HEK293 (cell line): Measurements from ENCODE around the gene RSRC1.

ENCODE experiments used
- CTCF ChIA-PET: fragments of 350-600 bp; formaldehyde crosslinking; extraction: SDS; loops from one replicate; lab custom pipeline; 2021; ENCODE audit warnings: antibody characterized with exemption; lab: Yijun Ruan, JAX
- POLR2A ChIA-PET: fragments of 300-600 bp; formaldehyde crosslinking; extraction: SDS; loops from one replicate; lab custom pipeline; 2020; ENCODE audit warnings: antibody characterized with exemption, inconsistent platforms; lab: Yijun Ruan, JAX
- H3K27ac ChIP-seq: fragments of 200-500 bp; sonication (Bioruptor generic); 2 replicates; pipeline ENCODE4 v1.5.1; 2014; ENCODE audit warnings: low read depth, low read length, control low read depth, inconsistent platforms; ENCODE audit errors: extremely low read depth
- H3K36me3 ChIP-seq, 2 experiments: fragments of 200-500 bp in 1 of 2; sonication (Bioruptor generic) in 1 of 2; 1 replicate in 1 of 2; 2 replicates in 1 of 2; pipeline ENCODE4 v1.5.1; 2014 to 2017; ENCODE audit warnings: inconsistent platforms in 2 of 2, low read length in 2 of 2; ENCODE audit not compliant: control insufficient read depth in 2 of 2, insufficient read depth in 1 of 2
- H3K4me1 ChIP-seq: fragments of 200-500 bp; sonication (Bioruptor generic); 2 replicates; pipeline ENCODE4 v1.5.1; 2014; ENCODE audit warnings: mild to moderate bottlenecking, low read length, inconsistent platforms; ENCODE audit not compliant: control insufficient read depth, insufficient read depth
- H3K4me3 ChIP-seq: 2 replicates; pipeline ENCODE4 v1.5.1; 2011; ENCODE audit warnings: low read depth, mild to moderate bottlenecking, control low read depth, low read length, moderate library complexity
- H3K9me3 ChIP-seq: fragments of 200-500 bp; sonication (Bioruptor generic); 2 replicates; pipeline ENCODE4 v1.5.1; 2014; ENCODE audit warnings: low read depth, low read length, inconsistent platforms; ENCODE audit not compliant: control insufficient read depth, insufficient read depth
- ATF2 ChIP-seq: fragments of 450-650 bp; formaldehyde crosslinking; IDR thresholded peaks from 2 replicates; pipeline ENCODE4 v1.5.1; 2016; ENCODE audit warnings: missing biosample characterization, missing genetic modification characterization, low read depth
- PRDM10 ChIP-seq: fragments of 450-650 bp; formaldehyde crosslinking; IDR thresholded peaks from 2 replicates; pipeline ENCODE4 v1.5.1; 2016; ENCODE audit warnings: missing biosample characterization, missing genetic modification characterization
- SCRT2 ChIP-seq: fragments of 450-650 bp; formaldehyde crosslinking; IDR thresholded peaks from 2 replicates; pipeline ENCODE4 v1.5.1; 2016; ENCODE audit warnings: missing biosample characterization, missing genetic modification characterization
- SP7 ChIP-seq: fragments of 450-650 bp; formaldehyde crosslinking; IDR thresholded peaks from 2 replicates; pipeline ENCODE4 v1.5.1; 2016; ENCODE audit warnings: missing biosample characterization, missing genetic modification characterization
- TRIM28 ChIP-seq: IDR thresholded peaks from 2 replicates; pipeline ENCODE4 v1.6.1; 2011; ENCODE audit warnings: low read length, control low read depth, borderline replicate concordance
- YY1 ChIP-seq: fragments of 450-650 bp; formaldehyde crosslinking; IDR thresholded peaks from 2 replicates; pipeline ENCODE4 v1.5.1; 2018; ENCODE audit warnings: missing biosample characterization, missing genetic modification characterization
- ZBTB10 ChIP-seq: fragments of 450-650 bp; formaldehyde crosslinking; IDR thresholded peaks from 2 replicates; pipeline ENCODE4 v1.5.1; 2016; ENCODE audit warnings: missing biosample characterization, missing genetic modification characterization
- ZBTB20 ChIP-seq: fragments of 450-650 bp; formaldehyde crosslinking; IDR thresholded peaks from 2 replicates; pipeline ENCODE4 v1.5.1; 2016; ENCODE audit warnings: missing biosample characterization, missing genetic modification characterization
- ZNF16 ChIP-seq: fragments of 450-650 bp; formaldehyde crosslinking; IDR thresholded peaks from 2 replicates; pipeline ENCODE4 v1.5.1; 2016; ENCODE audit warnings: low read depth, missing biosample characterization, missing genetic modification characterization
- ZNF311 ChIP-seq: fragments of 450-650 bp; formaldehyde crosslinking; IDR thresholded peaks from 2 replicates; pipeline ENCODE4 v1.5.1; 2017; ENCODE audit warnings: missing biosample characterization, missing genetic modification characterization, borderline replicate concordance
- ZNF350 ChIP-seq: fragments of 450-650 bp; formaldehyde crosslinking; IDR thresholded peaks from 2 replicates; pipeline ENCODE4 v1.5.0; 2017; ENCODE audit warnings: missing biosample characterization, mild to moderate bottlenecking, missing genetic modification characterization
- ZNF366 ChIP-seq: fragments of 450-650 bp; formaldehyde crosslinking; conservative IDR thresholded peaks from 2 replicates; pipeline ENCODE4 v1.5.1; 2016; ENCODE audit warnings: missing biosample characterization, missing genetic modification characterization
- ZNF629 ChIP-seq: fragments of 450-650 bp; formaldehyde crosslinking; IDR thresholded peaks from 2 replicates; pipeline ENCODE4 v1.5.1; 2017; ENCODE audit warnings: missing biosample characterization, missing genetic modification characterization
- ZNF658 ChIP-seq: fragments of 450-650 bp; formaldehyde crosslinking; IDR thresholded peaks from 2 replicates; pipeline ENCODE4; 2016; ENCODE audit warnings: missing biosample characterization, missing genetic modification characterization
- ZNF660 ChIP-seq: fragments of 450-650 bp; IDR thresholded peaks from 2 replicates; pipeline ENCODE4 v1.5.1; 2018; ENCODE audit warnings: missing biosample characterization, mild to moderate bottlenecking, missing genetic modification characterization
- ZNF747 ChIP-seq: fragments of 450-650 bp; formaldehyde crosslinking; IDR thresholded peaks from 2 replicates; pipeline ENCODE4 v1.5.1; 2016; ENCODE audit warnings: missing biosample characterization, missing genetic modification characterization
- ZNF768 ChIP-seq: fragments of 450-650 bp; formaldehyde crosslinking; IDR thresholded peaks from 2 replicates; pipeline ENCODE4 v1.5.1; 2018; ENCODE audit warnings: missing biosample characterization, mild to moderate bottlenecking, missing genetic modification characterization
- ZSCAN18 ChIP-seq: fragments of 450-650 bp; formaldehyde crosslinking; IDR thresholded peaks from 2 replicates; pipeline ENCODE4 v1.5.1; 2016; ENCODE audit warnings: missing biosample characterization, missing genetic modification characterization
- TF ChIP-seq, protein P1 (sequence below): fragments of 450-650 bp; formaldehyde crosslinking; IDR thresholded peaks from 2 replicates; pipeline ENCODE4 v1.5.1; 2016; ENCODE audit warnings: missing biosample characterization, missing genetic modification characterization
- TF ChIP-seq, protein P2 (sequence below): fragments of 450-650 bp; formaldehyde crosslinking; IDR thresholded peaks from 2 replicates; pipeline ENCODE4 v1.5.1; 2017; ENCODE audit warnings: missing biosample characterization, missing genetic modification characterization

RSRC1 gene

GRCh38 chr3:158568784-158569183 lies 458.9 kb downstream of the RSRC1 start:
- Histone ChIP-seq H3K27ac (no peak overlapping the region), H3K36me3 (no peaks in the 10 kb centered on the region), H3K9me3 (no peaks in the 10 kb centered on the region), H3K4me3 (no peak overlapping the region), H3K4me1 (no peaks in the 10 kb centered on the region)
- CTCF ChIA-PET = interaction anchor here (0.6 to 1.5 kb wide), 4 partner anchors 30 to 158 kb away, joined by 3 to 8 read pairs (median 3); no protein-coding TSS in a partner anchor
- POLR2A ChIA-PET = no interaction called here
- no peak for TF ChIP-seq SCRT2 (tag by site-specific recombination)
- TF ChIP-seq PRDM10 = no peak
- TF ChIP-seq ZNF16 (tag by site-specific recombination) = no peak
- no peak for TF ChIP-seq ZNF311 (tag by site-specific recombination)
- TF ChIP-seq ZSCAN18 (tag by site-specific recombination) = no peak
- TF ChIP-seq ZNF660 (tag by site-specific recombination) = 0 out of 2 replicates have a peak, but pooled peaks have one; percentile 42
- no peak for TF ChIP-seq ZNF747 (tag by site-specific recombination)
- TF ChIP-seq, protein P1, sequence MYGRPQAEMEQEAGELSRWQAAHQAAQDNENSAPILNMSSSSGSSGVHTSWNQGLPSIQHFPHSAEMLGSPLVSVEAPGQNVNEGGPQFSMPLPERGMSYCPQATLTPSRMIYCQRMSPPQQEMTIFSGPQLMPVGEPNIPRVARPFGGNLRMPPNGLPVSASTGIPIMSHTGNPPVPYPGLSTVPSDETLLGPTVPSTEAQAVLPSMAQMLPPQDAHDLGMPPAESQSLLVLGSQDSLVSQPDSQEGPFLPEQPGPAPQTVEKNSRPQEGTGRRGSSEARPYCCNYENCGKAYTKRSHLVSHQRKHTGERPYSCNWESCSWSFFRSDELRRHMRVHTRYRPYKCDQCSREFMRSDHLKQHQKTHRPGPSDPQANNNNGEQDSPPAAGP (tag by site-specific recombination) = no peak
- no peak for TF ChIP-seq ZNF658 (tag by site-specific recombination)
- TF ChIP-seq ZNF768 (tag by site-specific recombination) = no peak
- TF ChIP-seq ZBTB20 (tag by site-specific recombination) = peak; percentile 22; the same call in 1 of the 2 replicates
- 0 out of 2 replicates have a peak, but pooled peaks have one; percentile 42 for TF ChIP-seq SP7 (tag by site-specific recombination)
- no peak for TF ChIP-seq ZNF350 (tag by site-specific recombination)
- peak; percentile 39; the same call in 1 of the 2 replicates for TF ChIP-seq ZNF366 (tag by site-specific recombination)
- peak; percentile 9; the same call in 1 of the 2 replicates for TF ChIP-seq ZNF629 (tag by site-specific recombination)
- TF ChIP-seq YY1 (tag by site-specific recombination) = no peak
- TF ChIP-seq TRIM28 = no peak
- TF ChIP-seq, protein P2, sequence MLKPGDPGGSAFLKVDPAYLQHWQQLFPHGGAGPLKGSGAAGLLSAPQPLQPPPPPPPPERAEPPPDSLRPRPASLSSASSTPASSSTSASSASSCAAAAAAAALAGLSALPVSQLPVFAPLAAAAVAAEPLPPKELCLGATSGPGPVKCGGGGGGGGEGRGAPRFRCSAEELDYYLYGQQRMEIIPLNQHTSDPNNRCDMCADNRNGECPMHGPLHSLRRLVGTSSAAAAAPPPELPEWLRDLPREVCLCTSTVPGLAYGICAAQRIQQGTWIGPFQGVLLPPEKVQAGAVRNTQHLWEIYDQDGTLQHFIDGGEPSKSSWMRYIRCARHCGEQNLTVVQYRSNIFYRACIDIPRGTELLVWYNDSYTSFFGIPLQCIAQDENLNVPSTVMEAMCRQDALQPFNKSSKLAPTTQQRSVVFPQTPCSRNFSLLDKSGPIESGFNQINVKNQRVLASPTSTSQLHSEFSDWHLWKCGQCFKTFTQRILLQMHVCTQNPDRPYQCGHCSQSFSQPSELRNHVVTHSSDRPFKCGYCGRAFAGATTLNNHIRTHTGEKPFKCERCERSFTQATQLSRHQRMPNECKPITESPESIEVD (tag by site-specific recombination) = 0 out of 2 replicates have a peak, but pooled peaks have one; percentile 14
- TF ChIP-seq ATF2 = 0 out of 2 replicates have a peak, but pooled peaks have one; percentile 7
- no peak for TF ChIP-seq ZBTB10
